K562 (cell line): ENCODE data around the gene ERF.

Experiments used
- CREB1 ChIP-seq, 2 experiments: sonication (generic) in 1 of 2; formaldehyde crosslinking in 1 of 2; IDR thresholded peaks; 2 replicates each; pipeline versions ENCODE4 v1.6.1 to v1.8.0; 2012 to 2022; ENCODE audit warnings: inconsistent platforms in 1 of 2, mild to moderate bottlenecking in 1 of 2, missing genetic modification reagents in 1 of 2, moderate library complexity in 1 of 2
- EZH2 ChIP-seq: IDR thresholded peaks from 2 replicates; pipeline ENCODE4 v1.6.1; 2012; ENCODE audit warnings: low read depth, mild to moderate bottlenecking, inconsistent platforms, low read length, borderline replicate concordance
- RFX1 ChIP-seq: fragments of 450-650 bp; IDR thresholded peaks from 2 replicates; pipeline ENCODE4 v1.6.1; 2016; ENCODE audit warnings: mild to moderate bottlenecking, moderate library complexity
- ZNF24 ChIP-seq: fragments of 450-650 bp; IDR thresholded peaks from 2 replicates; pipeline ENCODE4 v1.6.1; 2016
- ZNF316 ChIP-seq: fragments of 450-650 bp; IDR thresholded peaks from 2 replicates; pipeline ENCODE4 v1.6.1; 2016
- TF ChIP-seq, protein P1 (sequence below): fragments of 200-800 bp; sonication (Bioruptor generic); IDR thresholded peaks from 2 replicates; pipeline ENCODE4 v1.6.1; 2016; ENCODE audit warnings: missing genetic modification characterization, missing compliant biosample characterization
- TF ChIP-seq, protein P2 (sequence below): fragments of 450-650 bp; IDR thresholded peaks from 2 replicates; pipeline ENCODE4 v1.6.1; 2017; ENCODE audit warnings: mild to moderate bottlenecking, moderate library complexity
- TF ChIP-seq, protein P3 (sequence below): sonication (generic); formaldehyde crosslinking; IDR thresholded peaks from 2 replicates; pipeline ENCODE4 v1.9.0; 2022; ENCODE audit warnings: mild to moderate bottlenecking, missing genetic modification reagents
- TF ChIP-seq, protein P4 (sequence below): sonication (generic); formaldehyde crosslinking; IDR thresholded peaks from 2 replicates; pipeline ENCODE4 v1.8.1; 2023; ENCODE audit warnings: mild to moderate bottlenecking, missing genetic modification reagents, moderate library complexity

DNA sequence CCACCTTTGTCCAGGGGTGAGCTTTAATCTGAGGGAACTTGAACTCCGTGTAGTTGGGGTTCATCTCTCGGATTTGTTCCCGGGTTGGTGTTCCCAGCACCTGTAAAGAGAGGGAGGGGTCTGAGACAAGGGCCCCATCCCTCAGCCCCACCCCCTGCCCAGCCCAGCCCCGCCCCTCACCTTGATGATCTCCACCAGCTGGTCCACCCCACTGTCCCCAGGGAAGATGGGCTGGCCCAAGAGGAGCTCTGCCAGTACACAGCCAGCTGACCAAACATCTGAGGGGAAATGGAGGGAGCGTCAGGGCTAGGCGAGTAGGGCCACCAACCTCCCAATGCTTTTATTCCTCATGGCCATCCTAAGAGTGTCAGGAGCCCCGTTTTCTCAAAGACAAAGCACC is 21.8 kb downstream of the ERF start:
- TF ChIP-seq ZNF316 (no peak), CREB1 (IDR thresholded peaks at IDR 0.05) (no peak), CREB1 (CRISPR knock-in tag; IDR thresholded peaks at IDR 0.05) (no peak), RFX1 (no peak), EZH2 (no peak), ZNF24 (no peak)
- TF ChIP-seq, protein P1, sequence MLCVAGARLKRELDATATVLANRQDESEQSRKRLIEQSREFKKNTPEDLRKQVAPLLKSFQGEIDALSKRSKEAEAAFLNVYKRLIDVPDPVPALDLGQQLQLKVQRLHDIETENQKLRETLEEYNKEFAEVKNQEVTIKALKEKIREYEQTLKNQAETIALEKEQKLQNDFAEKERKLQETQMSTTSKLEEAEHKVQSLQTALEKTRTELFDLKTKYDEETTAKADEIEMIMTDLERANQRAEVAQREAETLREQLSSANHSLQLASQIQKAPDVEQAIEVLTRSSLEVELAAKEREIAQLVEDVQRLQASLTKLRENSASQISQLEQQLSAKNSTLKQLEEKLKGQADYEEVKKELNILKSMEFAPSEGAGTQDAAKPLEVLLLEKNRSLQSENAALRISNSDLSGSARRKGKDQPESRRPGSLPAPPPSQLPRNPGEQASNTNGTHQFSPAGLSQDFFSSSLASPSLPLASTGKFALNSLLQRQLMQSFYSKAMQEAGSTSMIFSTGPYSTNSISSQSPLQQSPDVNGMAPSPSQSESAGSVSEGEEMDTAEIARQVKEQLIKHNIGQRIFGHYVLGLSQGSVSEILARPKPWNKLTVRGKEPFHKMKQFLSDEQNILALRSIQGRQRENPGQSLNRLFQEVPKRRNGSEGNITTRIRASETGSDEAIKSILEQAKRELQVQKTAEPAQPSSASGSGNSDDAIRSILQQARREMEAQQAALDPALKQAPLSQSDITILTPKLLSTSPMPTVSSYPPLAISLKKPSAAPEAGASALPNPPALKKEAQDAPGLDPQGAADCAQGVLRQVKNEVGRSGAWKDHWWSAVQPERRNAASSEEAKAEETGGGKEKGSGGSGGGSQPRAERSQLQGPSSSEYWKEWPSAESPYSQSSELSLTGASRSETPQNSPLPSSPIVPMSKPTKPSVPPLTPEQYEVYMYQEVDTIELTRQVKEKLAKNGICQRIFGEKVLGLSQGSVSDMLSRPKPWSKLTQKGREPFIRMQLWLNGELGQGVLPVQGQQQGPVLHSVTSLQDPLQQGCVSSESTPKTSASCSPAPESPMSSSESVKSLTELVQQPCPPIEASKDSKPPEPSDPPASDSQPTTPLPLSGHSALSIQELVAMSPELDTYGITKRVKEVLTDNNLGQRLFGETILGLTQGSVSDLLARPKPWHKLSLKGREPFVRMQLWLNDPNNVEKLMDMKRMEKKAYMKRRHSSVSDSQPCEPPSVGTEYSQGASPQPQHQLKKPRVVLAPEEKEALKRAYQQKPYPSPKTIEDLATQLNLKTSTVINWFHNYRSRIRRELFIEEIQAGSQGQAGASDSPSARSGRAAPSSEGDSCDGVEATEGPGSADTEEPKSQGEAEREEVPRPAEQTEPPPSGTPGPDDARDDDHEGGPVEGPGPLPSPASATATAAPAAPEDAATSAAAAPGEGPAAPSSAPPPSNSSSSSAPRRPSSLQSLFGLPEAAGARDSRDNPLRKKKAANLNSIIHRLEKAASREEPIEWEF (CRISPR knock-in tag), result no peak
- TF ChIP-seq, protein P2, sequence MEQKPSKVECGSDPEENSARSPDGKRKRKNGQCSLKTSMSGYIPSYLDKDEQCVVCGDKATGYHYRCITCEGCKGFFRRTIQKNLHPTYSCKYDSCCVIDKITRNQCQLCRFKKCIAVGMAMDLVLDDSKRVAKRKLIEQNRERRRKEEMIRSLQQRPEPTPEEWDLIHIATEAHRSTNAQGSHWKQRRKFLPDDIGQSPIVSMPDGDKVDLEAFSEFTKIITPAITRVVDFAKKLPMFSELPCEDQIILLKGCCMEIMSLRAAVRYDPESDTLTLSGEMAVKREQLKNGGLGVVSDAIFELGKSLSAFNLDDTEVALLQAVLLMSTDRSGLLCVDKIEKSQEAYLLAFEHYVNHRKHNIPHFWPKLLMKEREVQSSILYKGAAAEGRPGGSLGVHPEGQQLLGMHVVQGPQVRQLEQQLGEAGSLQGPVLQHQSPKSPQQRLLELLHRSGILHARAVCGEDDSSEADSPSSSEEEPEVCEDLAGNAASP, result no peak
- TF ChIP-seq, protein P3, sequence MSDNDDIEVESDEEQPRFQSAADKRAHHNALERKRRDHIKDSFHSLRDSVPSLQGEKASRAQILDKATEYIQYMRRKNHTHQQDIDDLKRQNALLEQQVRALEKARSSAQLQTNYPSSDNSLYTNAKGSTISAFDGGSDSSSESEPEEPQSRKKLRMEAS (CRISPR knock-in tag), result no peak
- TF ChIP-seq, protein P4, sequence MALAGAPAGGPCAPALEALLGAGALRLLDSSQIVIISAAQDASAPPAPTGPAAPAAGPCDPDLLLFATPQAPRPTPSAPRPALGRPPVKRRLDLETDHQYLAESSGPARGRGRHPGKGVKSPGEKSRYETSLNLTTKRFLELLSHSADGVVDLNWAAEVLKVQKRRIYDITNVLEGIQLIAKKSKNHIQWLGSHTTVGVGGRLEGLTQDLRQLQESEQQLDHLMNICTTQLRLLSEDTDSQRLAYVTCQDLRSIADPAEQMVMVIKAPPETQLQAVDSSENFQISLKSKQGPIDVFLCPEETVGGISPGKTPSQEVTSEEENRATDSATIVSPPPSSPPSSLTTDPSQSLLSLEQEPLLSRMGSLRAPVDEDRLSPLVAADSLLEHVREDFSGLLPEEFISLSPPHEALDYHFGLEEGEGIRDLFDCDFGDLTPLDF (CRISPR knock-in tag), result no peak
